ENCODE data around the gene COX4I1.
"Not testable (repeated sequence)": the region's sequence is repeated elsewhere in the genome, so short reads cannot be mapped to it uniquely, and the experiment has no call there.

The COX4I1 gene

GRCh38 chr16:85805442-85806045, 6.0 kb downstream of the COX4I1 start:
- no peak for DNase-seq

GRCh38 chr16:85806539-85806938, 7.0 kb downstream of the COX4I1 start:
- DNase-seq, result no peak

GRCh38 chr16:85807340-85807739, 7.8 kb downstream of the COX4I1 start:
- not testable (repeated sequence) for DNase-seq

GRCh38 chr16:85808104-85808503, 8.6 kb downstream of the COX4I1 start:
- DNase-seq, result not testable (repeated sequence)

- no peak for DNase-seq
These were observed 9.4 kb downstream of the COX4I1 start for GRCh38 chr16:85808926-85809325.

- no peak for DNase-seq
These were observed 10.2 kb downstream of the COX4I1 start for GRCh38 chr16:85809645-85810044.

GRCh38 chr16:85810097-85810741, 10.7 kb downstream of the COX4I1 start:
- DNase-seq, result no peak

GRCh38 chr16:85810742-85811115, 11.2 kb downstream of the COX4I1 start:
- DNase-seq, result no peak

- DNase-seq, result no peak
These were observed 12.7 kb downstream of the COX4I1 start for GRCh38 chr16:85812031-85812807.

GRCh38 chr16:85812811-85813700, 13.6 kb downstream of the COX4I1 start:
- DNase-seq, result no peak

GRCh38 chr16:85816159-85816558, 16.7 kb downstream of the COX4I1 start:
- DNase-seq, result no peak

GRCh38 chr16:85817195-85817594, 17.7 kb downstream of the COX4I1 start:
- not testable (repeated sequence) for DNase-seq

GRCh38 chr16:85819245-85819644, 19.8 kb downstream of the COX4I1 start:
- DNase-seq, result peak; percentile 82

GRCh38 chr16:85819771-85820170, 20.3 kb downstream of the COX4I1 start:
- DNase-seq, result no peak

- no peak for DNase-seq
These were observed 21.3 kb downstream of the COX4I1 start for GRCh38 chr16:85820604-85821372.

GRCh38 chr16:85821390-85822135, 22.1 kb downstream of the COX4I1 start:
- peak; percentile 74 for DNase-seq

GRCh38 chr16:85822145-85822544, 22.6 kb downstream of the COX4I1 start:
- DNase-seq, result no peak

- DNase-seq, result no peak
These were observed 23.9 kb downstream of the COX4I1 start for GRCh38 chr16:85823328-85823920.

- no peak for DNase-seq
These were observed 25.0 kb downstream of the COX4I1 start for GRCh38 chr16:85824161-85825135.

GRCh38 chr16:85825326-85825725, 25.8 kb downstream of the COX4I1 start:
- no peak for DNase-seq

Measured in CD4-positive, alpha-beta T cell treated with Interleukin-21 for 1 hour (primary cell).